Measurements from ENCODE around the gene ITGB6.
A peak's percentile ranks its signal among the peaks of the same experiment; 100 is the strongest.

The ITGB6 gene

GRCh38 chr2:160110674-160111239 is 89.3 kb downstream of the ITGB6 start:
- TF ChIP-seq TAF1 (IDR thresholded peaks at IDR 0.05; ENCODE audit: low read depth) (no peak), EGR1 (IDR thresholded peaks at IDR 0.05) (no peak), EP300 (IDR thresholded peaks at IDR 0.05; ENCODE audit: borderline replicate concordance) (no peak), REST (IDR thresholded peaks at IDR 0.05; ENCODE audit: low read depth) (no peak), RAD21 (IDR thresholded peaks at IDR 0.05; ENCODE audit: low read depth) (no peak), NFIC (IDR thresholded peaks at IDR 0.05) (no peak), CEBPB (IDR thresholded peaks at IDR 0.05) (no peak), YY1 (IDR thresholded peaks at IDR 0.05; ENCODE audit: low read depth) (no peak), TCF12 (IDR thresholded peaks at IDR 0.05; ENCODE audit: low read depth) (no peak), USF1 (IDR thresholded peaks at IDR 0.05) (no peak), TEAD4 (IDR thresholded peaks at IDR 0.05) (no peak)
- TF ChIP-seq, protein P1, sequence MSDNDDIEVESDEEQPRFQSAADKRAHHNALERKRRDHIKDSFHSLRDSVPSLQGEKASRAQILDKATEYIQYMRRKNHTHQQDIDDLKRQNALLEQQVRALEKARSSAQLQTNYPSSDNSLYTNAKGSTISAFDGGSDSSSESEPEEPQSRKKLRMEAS (IDR thresholded peaks at IDR 0.05): no peak

- TF ChIP-seq REST (IDR thresholded peaks at IDR 0.05; ENCODE audit: low read depth) (no peak), RAD21 (IDR thresholded peaks at IDR 0.05; ENCODE audit: low read depth) (peak; percentile 96)
Observed at GRCh38 chr2:160109939-160110673, 90.0 kb downstream of the ITGB6 start.

- TF ChIP-seq REST (IDR thresholded peaks at IDR 0.05; ENCODE audit: low read depth) (no peak), TEAD4 (IDR thresholded peaks at IDR 0.05) (no peak), EGR1 (IDR thresholded peaks at IDR 0.05) (no peak), RAD21 (IDR thresholded peaks at IDR 0.05; ENCODE audit: low read depth) (no peak), TAF1 (IDR thresholded peaks at IDR 0.05; ENCODE audit: low read depth) (no peak), NFIC (IDR thresholded peaks at IDR 0.05) (no peak)
- TF ChIP-seq, protein P1 (IDR thresholded peaks at IDR 0.05): no peak
Observed at GRCh38 chr2:160109243-160109642, 90.8 kb downstream of the ITGB6 start.

DNA sequence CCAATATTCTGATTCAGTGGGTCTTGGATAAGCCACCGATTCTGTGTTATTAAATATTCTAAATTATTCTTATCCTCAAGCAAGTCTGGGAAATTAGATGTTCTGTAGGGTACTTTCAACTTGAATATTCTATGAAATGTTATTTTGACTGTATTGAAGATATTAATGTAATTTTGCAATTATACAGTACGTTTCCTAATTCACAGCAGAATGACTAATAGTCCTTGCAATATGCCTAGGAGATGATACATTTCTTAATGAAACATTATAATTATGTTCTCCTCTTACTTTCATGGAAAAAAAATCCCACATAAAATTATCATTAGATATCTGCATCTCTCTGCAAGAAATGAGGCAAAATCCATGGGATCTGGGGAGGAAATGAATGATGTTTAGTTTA is 91.4 kb downstream of the ITGB6 start:
- TF ChIP-seq USF1 (IDR thresholded peaks at IDR 0.05) (no peak), NFIC (IDR thresholded peaks at IDR 0.05) (no peak), FOXM1 (IDR thresholded peaks at IDR 0.05; ENCODE audit: borderline replicate concordance, low read depth) (no peak), ZBTB7A (IDR thresholded peaks at IDR 0.05; ENCODE audit: low read depth) (no peak), TEAD4 (IDR thresholded peaks at IDR 0.05) (no peak), TAF1 (IDR thresholded peaks at IDR 0.05; ENCODE audit: low read depth) (no peak), YY1 (IDR thresholded peaks at IDR 0.05; ENCODE audit: low read depth) (no peak), CREB1 (IDR thresholded peaks at IDR 0.05; ENCODE audit: low read depth) (no peak), CEBPB (IDR thresholded peaks at IDR 0.05) (no peak), REST (IDR thresholded peaks at IDR 0.05; ENCODE audit: low read depth) (no peak), EGR1 (IDR thresholded peaks at IDR 0.05) (no peak), EP300 (IDR thresholded peaks at IDR 0.05; ENCODE audit: borderline replicate concordance) (no peak), TCF12 (IDR thresholded peaks at IDR 0.05; ENCODE audit: low read depth) (no peak), RAD21 (IDR thresholded peaks at IDR 0.05; ENCODE audit: low read depth) (no peak)
- TF ChIP-seq, protein P1 (IDR thresholded peaks at IDR 0.05): no peak
